ENCODE results near the gene TCF4.

TCF4 gene

DNA sequence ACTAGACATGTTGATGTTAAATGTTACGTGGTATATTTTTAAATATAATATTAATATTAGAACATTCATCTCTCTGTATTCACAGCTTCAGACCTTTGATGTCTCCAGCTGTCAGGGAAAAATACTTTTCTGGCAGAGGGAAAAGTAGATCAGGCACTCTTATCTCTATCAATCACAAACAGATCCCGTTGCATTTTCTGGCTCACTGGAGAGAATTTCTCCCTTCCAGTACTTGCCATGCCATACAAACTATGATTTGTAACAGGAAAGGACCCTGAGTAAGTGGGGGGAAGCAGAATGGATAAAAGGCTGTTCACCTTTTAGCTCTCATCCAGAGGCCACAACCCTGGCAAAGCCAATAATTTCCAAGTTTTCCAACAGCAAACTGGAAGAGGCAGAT lies 158.0 kb downstream of the TCF4 start:
- no peak for DNase-seq

GRCh38 chr18:55427951-55428350 lies 160.0 kb downstream of the TCF4 start:
- no peak for DNase-seq

- DNase-seq: no peak
Measured at GRCh38 chr18:55425698-55426097, 162.3 kb downstream of the TCF4 start.

- DNase-seq: no peak
Measured at GRCh38 chr18:55422456-55423180, 165.4 kb downstream of the TCF4 start.

DNA sequence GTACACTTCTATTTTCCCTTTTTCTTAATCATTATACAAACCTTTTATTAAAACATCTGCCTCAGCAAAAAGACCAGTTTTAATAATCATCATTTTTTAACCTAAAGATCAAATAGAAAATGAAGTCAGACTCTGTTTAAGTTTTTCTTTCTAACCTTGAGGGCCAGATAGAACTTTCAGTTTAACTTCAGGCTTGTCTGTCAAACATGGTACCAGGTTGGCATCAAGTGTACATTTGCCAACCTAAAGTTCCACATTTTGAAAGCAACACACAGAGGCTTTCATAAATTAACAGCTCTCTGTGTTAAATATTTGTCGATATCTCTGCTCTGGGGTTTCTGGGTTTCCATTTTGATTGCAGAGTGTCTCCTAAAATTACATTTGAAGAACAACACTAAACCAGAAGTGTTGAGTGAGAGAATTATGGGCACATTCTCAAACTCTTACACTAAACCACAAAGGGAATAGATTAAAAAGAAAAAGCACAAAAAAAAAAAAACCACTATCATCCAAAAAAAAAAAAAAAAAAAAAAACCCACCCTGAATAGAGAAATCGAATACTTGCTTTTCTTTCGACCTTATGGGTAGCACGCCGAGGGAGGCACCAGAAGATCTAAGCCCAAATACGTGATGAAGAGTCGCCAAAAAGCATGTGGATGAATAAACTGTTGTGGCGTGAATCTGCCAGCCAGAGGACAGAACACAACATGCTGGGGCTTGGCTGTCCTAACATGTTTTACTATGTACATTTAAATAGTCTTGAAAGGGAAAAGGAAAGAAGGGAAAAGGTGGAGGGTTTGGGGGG lies 166.2 kb downstream of the TCF4 start:
- DNase-seq: no peak

DNA sequence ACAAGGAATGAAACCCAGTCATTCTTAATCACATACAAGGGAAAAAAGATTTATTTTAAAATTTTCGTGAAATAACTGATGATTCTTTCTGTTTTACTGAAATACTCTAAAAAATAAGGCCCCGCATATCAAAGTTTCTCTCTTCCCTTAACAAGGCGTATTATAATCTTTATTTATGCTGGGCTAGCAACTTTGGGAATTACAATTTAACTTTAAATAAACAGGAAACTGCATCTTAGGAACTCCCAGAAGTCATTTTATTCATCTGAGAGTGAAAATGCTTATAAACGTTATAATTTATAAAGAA lies 166.7 kb downstream of the TCF4 start:
- no peak for DNase-seq

DNA sequence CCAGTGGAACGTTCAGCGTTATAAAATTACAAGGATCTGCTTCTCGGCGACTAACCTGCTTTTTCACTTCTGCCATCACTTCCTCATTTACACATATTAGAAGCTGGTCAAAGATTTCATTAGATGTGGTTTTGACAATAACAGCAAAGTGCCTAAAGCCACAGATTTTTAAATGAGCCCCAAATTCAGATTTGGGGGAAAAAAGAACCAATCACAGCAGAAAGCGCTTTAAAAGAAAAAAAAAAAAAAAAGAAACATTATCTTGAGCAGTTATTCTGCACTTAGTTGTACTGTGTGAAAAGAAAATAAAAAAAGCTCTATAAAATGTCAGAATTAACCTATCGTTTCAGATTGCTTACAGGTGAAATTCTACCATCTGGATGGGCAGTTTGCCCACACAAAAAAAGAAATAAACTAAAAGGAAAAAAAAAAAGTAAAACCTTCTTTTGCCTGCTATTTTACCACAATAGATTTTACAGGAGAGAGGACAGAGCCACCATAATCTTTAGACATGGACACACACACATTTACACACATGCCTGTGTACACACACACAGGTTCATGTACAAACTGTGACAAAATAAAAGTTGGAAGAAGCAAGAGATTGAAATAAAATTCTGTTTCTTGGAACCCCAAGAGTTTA lies 167.2 kb downstream of the TCF4 start:
- no peak for DNase-seq

DNA sequence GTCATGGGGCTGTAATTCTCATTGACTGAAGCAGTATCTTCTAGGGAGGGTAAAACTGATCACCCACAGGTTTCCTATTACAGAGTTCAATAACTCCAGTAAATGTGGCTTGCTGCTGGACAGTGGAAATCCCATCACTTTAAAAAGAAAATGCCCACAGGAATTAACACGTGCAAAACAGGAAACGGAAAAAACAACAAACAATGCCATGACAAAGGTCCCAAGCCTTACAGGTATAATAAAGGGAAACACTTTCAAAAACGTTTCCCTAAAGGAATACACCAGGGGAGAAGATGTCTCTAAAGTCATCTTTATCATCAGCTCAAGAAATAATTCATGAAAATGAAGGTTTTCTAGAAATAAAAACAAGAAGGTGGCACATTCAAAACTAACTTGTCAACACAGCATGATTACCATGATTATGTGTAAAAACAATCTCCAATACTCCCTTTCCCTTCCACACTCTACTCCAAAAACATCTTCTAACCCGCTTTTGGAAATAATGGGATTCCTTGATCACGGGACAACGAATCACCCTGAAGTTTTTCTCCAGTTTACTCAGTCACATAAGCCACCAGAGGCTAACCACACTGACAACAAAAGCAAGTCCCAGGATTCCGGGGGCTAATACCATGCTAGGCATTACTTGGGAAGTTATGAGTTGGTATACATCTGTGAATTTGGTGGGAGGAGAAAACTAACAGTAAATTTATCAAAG lies 167.9 kb downstream of the TCF4 start:
- no peak for DNase-seq

- no peak for DNase-seq
Measured at GRCh38 chr18:55419132-55419946, 168.7 kb downstream of the TCF4 start.

DNA sequence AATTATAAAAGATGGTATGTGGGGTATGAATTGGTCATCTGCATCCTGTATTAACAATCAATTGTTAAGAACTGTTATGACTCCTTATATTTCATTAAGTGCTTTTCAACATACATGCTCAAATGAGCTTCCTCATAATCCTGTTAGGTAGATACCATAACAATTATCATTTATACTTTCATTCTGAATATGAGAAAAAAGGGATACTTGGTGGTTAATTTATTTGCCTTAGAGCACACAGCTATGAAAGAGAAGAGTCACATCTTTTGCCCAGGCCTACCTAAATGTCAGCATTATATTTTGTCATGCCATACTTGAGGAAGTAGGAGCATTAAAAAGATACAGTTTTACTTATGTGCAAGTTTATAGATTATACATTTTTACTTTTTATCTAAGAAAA lies 169.6 kb downstream of the TCF4 start:
- DNase-seq: no peak

DNA sequence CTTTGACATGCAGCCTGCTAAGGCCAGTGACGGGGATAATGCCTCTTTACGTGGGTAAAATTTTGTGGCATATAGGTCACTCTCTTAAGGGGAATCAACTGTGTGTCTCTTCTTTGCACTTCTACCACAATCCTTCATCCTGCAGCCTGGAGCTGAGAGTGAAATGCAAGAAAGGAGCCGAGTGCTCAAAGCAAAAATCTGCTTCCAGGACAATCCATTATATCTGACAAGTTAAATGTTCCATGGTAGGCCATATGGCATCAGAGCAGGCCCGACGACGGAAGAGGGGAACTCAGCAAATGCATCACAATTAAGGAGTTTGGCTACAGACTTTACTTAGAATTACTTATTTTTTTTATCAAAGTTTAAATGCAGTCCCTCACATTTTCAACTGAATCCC lies 171.2 kb downstream of the TCF4 start:
- DNase-seq: no peak

DNA sequence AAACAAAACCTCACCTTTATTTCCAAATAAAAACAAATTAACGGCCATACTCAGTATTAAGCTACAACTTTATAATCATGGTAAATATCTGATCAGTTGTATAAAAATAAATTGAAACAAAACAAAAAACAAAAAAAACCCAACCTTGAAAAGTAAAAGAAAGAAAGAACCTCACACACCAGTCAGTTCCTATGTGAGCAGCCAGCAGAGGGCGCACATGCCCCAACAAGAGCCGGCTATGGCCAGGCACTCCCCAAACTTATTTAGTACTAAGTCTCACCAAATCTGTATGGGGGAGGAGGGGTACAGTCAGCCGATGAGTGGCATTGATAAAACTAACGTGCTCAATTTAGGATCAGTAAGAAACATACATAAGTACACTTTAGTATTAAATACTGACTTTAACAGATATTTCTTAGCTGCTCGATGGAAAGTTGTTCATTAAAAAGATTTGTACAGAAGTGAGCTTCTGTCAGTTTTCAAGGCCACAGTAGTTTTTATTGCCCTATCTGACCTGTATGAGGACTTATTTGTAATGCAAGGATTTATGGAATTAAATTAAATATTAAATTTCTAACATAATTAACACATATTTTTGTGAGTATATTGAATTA lies 172.6 kb downstream of the TCF4 start:
- DNase-seq: peak; percentile 75

- DNase-seq: no peak
Measured at GRCh38 chr18:55414475-55414874, 173.5 kb downstream of the TCF4 start.

- DNase-seq: no peak
Measured at GRCh38 chr18:55413474-55413873, 174.5 kb downstream of the TCF4 start.

GRCh38 chr18:55407774-55408535 lies 180.0 kb downstream of the TCF4 start:
- DNase-seq: no peak

- DNase-seq: no peak
Measured at GRCh38 chr18:55407191-55407590, 180.8 kb downstream of the TCF4 start.

- no peak for DNase-seq
Measured at GRCh38 chr18:55406451-55406991, 181.5 kb downstream of the TCF4 start.

- DNase-seq: no peak
Measured at GRCh38 chr18:55405893-55406406, 182.0 kb downstream of the TCF4 start.

DNA sequence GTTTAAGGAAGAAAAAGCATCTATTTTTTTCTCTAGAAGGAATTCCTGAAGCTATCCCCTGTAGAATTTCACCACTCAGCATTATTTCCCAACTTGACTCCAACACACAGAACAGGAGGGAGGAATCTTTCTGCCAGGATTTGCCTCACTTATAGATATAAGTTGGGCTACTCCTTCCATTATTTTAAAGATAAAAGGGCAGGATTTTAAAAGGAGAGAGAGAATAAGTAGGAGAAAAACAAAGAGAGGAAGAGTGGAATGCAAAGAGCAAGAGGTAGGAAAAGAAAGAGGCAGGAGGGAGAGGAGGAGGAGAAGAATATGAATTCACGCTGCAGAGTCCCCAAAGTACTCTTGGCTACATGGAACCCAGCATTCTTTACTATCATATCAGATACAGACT lies 182.5 kb downstream of the TCF4 start:
- no peak for DNase-seq

DNA sequence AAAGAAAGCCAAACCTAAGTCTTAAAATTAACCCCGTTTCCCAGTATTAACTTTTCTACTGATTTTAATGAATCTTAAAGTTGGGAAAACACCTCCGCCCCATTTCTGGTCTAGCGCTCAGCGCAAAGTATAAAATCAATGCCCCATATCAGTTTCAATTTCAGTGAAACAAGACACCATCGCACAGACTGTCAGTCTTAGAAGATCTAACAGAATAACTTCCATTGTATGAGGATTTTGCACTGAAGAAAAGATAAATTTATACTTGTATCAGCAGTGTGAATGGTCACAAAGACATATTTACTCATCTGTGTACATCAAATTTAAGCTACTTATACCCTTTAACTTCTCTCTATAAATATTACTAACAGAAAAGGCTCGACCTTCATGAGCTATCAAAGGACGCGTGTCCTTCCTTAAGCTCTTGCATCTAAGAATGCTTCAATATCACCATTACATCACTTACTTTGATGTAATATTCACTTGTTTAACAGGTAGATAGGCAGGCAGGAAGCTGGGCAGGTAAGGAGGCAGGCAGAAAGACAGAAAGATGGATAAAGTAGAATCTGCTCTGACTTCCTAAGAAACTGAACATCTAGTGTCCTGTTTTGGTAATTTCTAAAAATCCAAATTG lies 183.0 kb downstream of the TCF4 start:
- no peak for DNase-seq
